ENCODE data around the gene CFAP77.

The CFAP77 gene

DNA sequence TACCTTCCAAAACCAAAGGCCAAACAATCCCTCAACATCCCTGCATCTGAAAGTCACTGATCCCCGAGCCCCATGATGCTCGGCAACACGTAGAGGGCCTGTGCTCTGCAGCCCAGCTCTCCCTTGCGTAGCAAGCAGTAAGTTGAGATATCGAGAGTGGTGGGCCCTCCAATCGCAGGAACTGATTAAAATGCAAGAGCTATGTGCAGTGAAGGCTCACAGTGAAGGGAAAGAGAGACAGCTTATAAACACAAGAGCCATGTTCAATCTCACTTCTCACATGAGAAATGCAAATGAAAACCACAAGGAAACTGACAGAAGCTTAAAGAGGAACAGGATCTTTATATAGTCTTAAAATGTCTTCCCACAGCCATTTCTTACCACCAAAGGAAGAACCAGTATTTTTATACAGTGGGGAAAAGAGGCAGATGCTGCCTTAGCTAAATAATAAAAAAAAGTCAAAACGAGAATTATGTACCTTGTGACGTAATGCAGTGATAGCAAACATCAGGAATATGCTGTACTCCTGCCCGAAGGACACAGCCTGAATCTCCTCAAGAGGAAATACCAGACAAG, 28.0 kb upstream of the CFAP77 start:
- Histone ChIP-seq H3K4me2 (ENCODE audit: low read depth, low read length, poor library complexity, severe bottlenecking) (peak overlapping the region; percentile 87), H3K79me2 (ENCODE audit: insufficient read depth, low read length) (no peaks in the 10 kb centered on the region; the same call in 1 of the 2 replicates), H3F3A (ENCODE audit: insufficient read depth) (peaks cover 55% of the 10 kb centered on the region), H2AFZ (ENCODE audit: low read depth, low read length, severe bottlenecking) (no peak overlapping the region), H3K9me2 (replicated peaks; ENCODE audit: insufficient read depth, low read length) (no peaks in the 10 kb centered on the region), H3K9me3 (ENCODE audit: insufficient read depth, low read length) (no peaks in the 10 kb centered on the region), H3K27ac (ENCODE audit: low read depth, low read length) (peak overlapping the region; percentile 99), H3K9ac (ENCODE audit: low read length) (peak overlapping the region; percentile 57), H3K4me3 (ENCODE audit: insufficient read depth, low read length, poor library complexity, severe bottlenecking) (peak overlapping the region; percentile 26), H3K27me3 (ENCODE audit: low read length) (no peaks in the 10 kb centered on the region), H4K20me1 (ENCODE audit: low read depth, low read length) (no peaks in the 10 kb centered on the region), H3K36me3 (ENCODE audit: low read length) (peaks cover 10% of the 10 kb centered on the region)
- TF ChIP-seq, protein P1, sequence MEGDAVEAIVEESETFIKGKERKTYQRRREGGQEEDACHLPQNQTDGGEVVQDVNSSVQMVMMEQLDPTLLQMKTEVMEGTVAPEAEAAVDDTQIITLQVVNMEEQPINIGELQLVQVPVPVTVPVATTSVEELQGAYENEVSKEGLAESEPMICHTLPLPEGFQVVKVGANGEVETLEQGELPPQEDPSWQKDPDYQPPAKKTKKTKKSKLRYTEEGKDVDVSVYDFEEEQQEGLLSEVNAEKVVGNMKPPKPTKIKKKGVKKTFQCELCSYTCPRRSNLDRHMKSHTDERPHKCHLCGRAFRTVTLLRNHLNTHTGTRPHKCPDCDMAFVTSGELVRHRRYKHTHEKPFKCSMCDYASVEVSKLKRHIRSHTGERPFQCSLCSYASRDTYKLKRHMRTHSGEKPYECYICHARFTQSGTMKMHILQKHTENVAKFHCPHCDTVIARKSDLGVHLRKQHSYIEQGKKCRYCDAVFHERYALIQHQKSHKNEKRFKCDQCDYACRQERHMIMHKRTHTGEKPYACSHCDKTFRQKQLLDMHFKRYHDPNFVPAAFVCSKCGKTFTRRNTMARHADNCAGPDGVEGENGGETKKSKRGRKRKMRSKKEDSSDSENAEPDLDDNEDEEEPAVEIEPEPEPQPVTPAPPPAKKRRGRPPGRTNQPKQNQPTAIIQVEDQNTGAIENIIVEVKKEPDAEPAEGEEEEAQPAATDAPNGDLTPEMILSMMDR (IDR thresholded peaks at IDR 0.05; ENCODE audit: insufficient read depth, low read length, poor library complexity, severe bottlenecking) = no peak
- no peak for TF ChIP-seq EZH2phosphoT487 (conservative IDR thresholded peaks at IDR 0.05; ENCODE audit: low read length)

DNA sequence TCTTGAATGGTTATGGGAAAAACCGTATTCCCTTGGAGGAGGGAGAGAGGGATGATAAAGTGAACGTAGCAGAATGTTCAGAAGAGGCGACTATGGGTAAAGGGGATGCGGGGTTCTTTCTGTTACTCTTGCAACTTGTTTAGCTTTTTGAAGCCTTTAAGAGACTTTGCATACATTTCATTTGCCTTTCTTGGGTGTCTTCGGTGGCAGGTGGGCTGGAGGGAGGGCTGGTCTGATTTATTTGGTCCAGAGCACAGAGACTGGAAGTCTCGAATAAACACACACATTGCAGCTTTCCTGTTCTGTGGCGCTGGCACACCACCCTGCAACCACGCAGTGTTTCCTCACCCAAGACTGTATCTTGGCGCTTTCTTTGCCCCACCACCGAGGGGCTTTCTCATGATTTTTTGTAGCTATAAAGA, 26.5 kb upstream of the CFAP77 start:
- H3K4me2 ChIP-seq (ENCODE audit: low read depth, low read length, poor library complexity, severe bottlenecking) = peak overlapping the region; percentile 87
- H3F3A ChIP-seq (ENCODE audit: insufficient read depth) = peaks cover 55% of the 10 kb centered on the region
- TF ChIP-seq, protein P1 (IDR thresholded peaks at IDR 0.05; ENCODE audit: insufficient read depth, low read length, poor library complexity, severe bottlenecking) = peak; percentile 46
- TF ChIP-seq EZH2phosphoT487 (conservative IDR thresholded peaks at IDR 0.05; ENCODE audit: low read length) = no peak
- H3K9me2 ChIP-seq (replicated peaks; ENCODE audit: insufficient read depth, low read length) = no peaks in the 10 kb centered on the region
- no peaks in the 10 kb centered on the region for H4K20me1 ChIP-seq (ENCODE audit: low read depth, low read length)
- peaks cover 10% of the 10 kb centered on the region for H3K36me3 ChIP-seq (ENCODE audit: low read length)
- no peak overlapping the region for H2AFZ ChIP-seq (ENCODE audit: low read depth, low read length, severe bottlenecking)
- H3K27me3 ChIP-seq (ENCODE audit: low read length) = no peaks in the 10 kb centered on the region
- H3K27ac ChIP-seq (ENCODE audit: low read depth, low read length) = peak overlapping the region; percentile 99
- no peaks in the 10 kb centered on the region for H3K9me3 ChIP-seq (ENCODE audit: insufficient read depth, low read length)
- H3K4me3 ChIP-seq (ENCODE audit: insufficient read depth, low read length, poor library complexity, severe bottlenecking) = peak overlapping the region; percentile 37
- no peaks in the 10 kb centered on the region; the same call in 1 of the 2 replicates for H3K79me2 ChIP-seq (ENCODE audit: insufficient read depth, low read length)
- H3K9ac ChIP-seq (ENCODE audit: low read length) = peak overlapping the region; percentile 57

DNA sequence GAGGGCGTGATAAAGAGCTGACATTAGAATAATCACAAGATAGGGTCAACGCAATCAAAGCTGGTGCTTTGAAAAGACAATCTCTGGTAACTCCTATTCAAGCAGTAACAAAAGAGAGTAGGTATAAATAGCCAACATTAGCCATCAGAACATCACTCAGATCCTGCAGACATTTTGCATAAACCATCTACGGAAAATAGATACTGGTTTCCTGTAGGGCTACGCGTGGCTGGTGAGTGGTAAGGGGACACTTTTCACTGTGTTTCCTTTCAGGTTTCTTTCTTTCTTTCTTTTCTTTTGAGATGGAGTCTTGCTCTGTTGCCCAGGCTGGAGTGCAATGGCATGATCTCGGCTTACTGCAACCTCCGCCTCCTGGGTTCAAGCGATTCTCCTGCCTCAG, 25.6 kb upstream of the CFAP77 start:
- Histone ChIP-seq H3K4me2 (ENCODE audit: low read depth, low read length, poor library complexity, severe bottlenecking) (peak overlapping the region; percentile 87), H2AFZ (ENCODE audit: low read depth, low read length, severe bottlenecking) (no peak overlapping the region), H3K9me3 (ENCODE audit: insufficient read depth, low read length) (no peaks in the 10 kb centered on the region), H4K20me1 (ENCODE audit: low read depth, low read length) (no peaks in the 10 kb centered on the region), H3K4me3 (ENCODE audit: insufficient read depth, low read length, poor library complexity, severe bottlenecking) (peak overlapping the region; percentile 37), H3K27ac (ENCODE audit: low read depth, low read length) (peak overlapping the region; percentile 99), H3K9me2 (replicated peaks; ENCODE audit: insufficient read depth, low read length) (no peaks in the 10 kb centered on the region), H3K27me3 (ENCODE audit: low read length) (no peaks in the 10 kb centered on the region), H3K79me2 (ENCODE audit: insufficient read depth, low read length) (no peaks in the 10 kb centered on the region; the same call in 1 of the 2 replicates), H3F3A (ENCODE audit: insufficient read depth) (peaks cover 49% of the 10 kb centered on the region), H3K9ac (ENCODE audit: low read length) (peak overlapping the region; percentile 57), H3K36me3 (ENCODE audit: low read length) (peaks cover 10% of the 10 kb centered on the region)
- TF ChIP-seq, protein P1 (IDR thresholded peaks at IDR 0.05; ENCODE audit: insufficient read depth, low read length, poor library complexity, severe bottlenecking) = no peak
- TF ChIP-seq EZH2phosphoT487 (conservative IDR thresholded peaks at IDR 0.05; ENCODE audit: low read length) = no peak

Data from SU-DHL-6 (cell line).